OCI-LY1 (cell line): ENCODE data around the gene DEDD.

ENCODE experiments used
- H2AFZ ChIP-seq: fragments of 200-600 bp; sonication (generic), shearing (Covaris generic); 2 replicates; pipeline ENCODE4 v1.6.0; 2014; ENCODE audit warnings: antibody characterized with exemption, mild to moderate bottlenecking, low read length
- H3F3A ChIP-seq: fragments of 200-600 bp; sonication (generic), shearing (Covaris generic); 2 replicates; pipeline ENCODE4 v1.6.0; 2014; ENCODE audit warnings: mild to moderate bottlenecking, antibody characterized with exemption, low read length, moderate library complexity; ENCODE audit not compliant: insufficient read depth
- H3K27ac ChIP-seq: fragments of 200-600 bp; sonication (generic); 2 replicates; pipeline ENCODE4 v1.5.1; 2014; ENCODE audit warnings: low read length, mixed run types, mild to moderate bottlenecking, low read depth; ENCODE audit not compliant: poor library complexity, severe bottlenecking
- H3K27me3 ChIP-seq: fragments of 200-600 bp; sonication (generic); 2 replicates; pipeline ENCODE4 v1.6.0; 2014; ENCODE audit warnings: antibody characterized with exemption, mild to moderate bottlenecking, low read length, moderate library complexity; ENCODE audit not compliant: insufficient read depth
- H3K36me3 ChIP-seq: fragments of 200-600 bp; sonication (generic); 2 replicates; pipeline ENCODE4 v1.6.1; 2014; ENCODE audit warnings: mild to moderate bottlenecking, antibody characterized with exemption, low read length, moderate library complexity, mixed read lengths; ENCODE audit not compliant: insufficient read depth
- H3K4me1 ChIP-seq: fragments of 200-600 bp; sonication (generic); 2 replicates; pipeline ENCODE4 v1.5.1; 2014; ENCODE audit warnings: mild to moderate bottlenecking, low read length, moderate library complexity; ENCODE audit not compliant: insufficient read depth, severe bottlenecking
- H3K4me2 ChIP-seq: fragments of 200-600 bp; sonication (generic), shearing (Covaris generic); 2 replicates; pipeline ENCODE4 v1.6.1; 2014; ENCODE audit warnings: low read length
- H3K4me3 ChIP-seq: fragments of 200-600 bp; sonication (generic); 2 replicates; pipeline ENCODE4 v1.5.1; 2014; ENCODE audit warnings: low read length, low read depth, mild to moderate bottlenecking, mixed read lengths; ENCODE audit not compliant: poor library complexity, severe bottlenecking
- H3K79me2 ChIP-seq: fragments of 200-600 bp; shearing (Covaris generic); 2 replicates; pipeline ENCODE4 v1.6.1; 2016; ENCODE audit warnings: mixed run types, low read length, mixed read lengths; ENCODE audit not compliant: insufficient read depth
- H3K9ac ChIP-seq: fragments of 200-600 bp; sonication (generic), shearing (Covaris generic); 2 replicates; pipeline ENCODE4 v1.6.1; 2014; ENCODE audit warnings: mild to moderate bottlenecking, low read length, mixed read lengths
- H3K9me2 ChIP-seq: fragments of 200-600 bp; sonication (generic), shearing (Covaris generic); 2 replicates; pipeline ENCODE4 v1.6.1; 2014; ENCODE audit warnings: low read depth, mild to moderate bottlenecking, low read length, mixed read lengths
- H3K9me3 ChIP-seq: fragments of 200-600 bp; shearing (Covaris generic); 2 replicates; pipeline ENCODE4 v1.6.1; 2014; ENCODE audit warnings: low read length, mixed read lengths
- H4K20me1 ChIP-seq: fragments of 200-600 bp; sonication (generic), shearing (Covaris generic); 2 replicates; pipeline ENCODE4 v1.6.0; 2016; ENCODE audit warnings: mild to moderate bottlenecking, low read length; ENCODE audit not compliant: insufficient read depth
- EZH2 ChIP-seq: fragments of 200-600 bp; sonication (generic), shearing (Covaris generic); IDR thresholded peaks from 2 replicates; pipeline ENCODE4 v1.8.0; 2017; ENCODE audit warnings: borderline replicate concordance, mixed run types, mild to moderate bottlenecking, antibody characterized with exemption, low read length, moderate library complexity, mixed read lengths
- TF ChIP-seq, protein P1 (sequence below): fragments of 200-600 bp; sonication (generic), shearing (Covaris generic); IDR thresholded peaks from 2 replicates; pipeline ENCODE4 v1.5.1; 2017; ENCODE audit warnings: mild to moderate bottlenecking, antibody characterized with exemption, low read length, moderate library complexity, mixed read lengths

The DEDD gene

DNA sequence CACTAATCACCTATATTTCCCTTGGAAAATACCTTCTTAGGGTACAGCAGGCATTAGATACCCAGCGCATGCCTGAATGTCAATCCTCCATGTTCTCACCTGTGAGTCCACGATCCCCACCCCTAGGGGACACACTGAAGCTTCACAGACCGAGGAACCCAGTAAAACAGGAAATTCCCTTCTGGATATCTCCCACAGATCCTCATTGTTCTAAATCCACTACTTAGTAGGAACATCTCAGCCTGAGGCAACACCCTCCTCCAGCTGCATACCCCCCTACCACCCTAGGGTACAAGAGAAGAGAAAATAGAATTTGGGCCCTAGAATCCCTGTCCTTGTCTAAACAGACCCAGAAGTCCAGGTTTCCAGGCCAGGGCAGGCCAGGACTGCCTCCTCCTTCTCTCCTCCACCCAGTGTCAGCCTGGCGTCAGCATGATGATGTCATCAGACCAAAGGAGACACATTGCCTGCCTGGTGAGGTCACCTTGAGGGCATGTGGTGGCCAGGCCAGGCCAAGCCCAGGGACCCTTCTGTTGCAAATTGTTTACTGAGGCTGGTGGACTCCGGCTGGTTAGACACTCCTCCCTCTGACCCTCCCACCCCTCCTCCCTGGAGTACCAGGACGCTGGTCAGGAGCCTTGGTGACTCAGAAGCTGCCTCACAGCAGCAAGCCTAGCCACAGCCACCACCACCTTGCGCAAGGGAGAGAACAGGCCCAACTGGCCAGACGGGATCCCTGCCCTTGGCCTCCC is 49.3 kb downstream of the DEDD start:
- Histone ChIP-seq H3K9ac (no peak overlapping the region), H3K36me3 (no peaks in the 10 kb centered on the region), H3K9me3 (no peaks in the 10 kb centered on the region), H3K9me2 (no peaks in the 10 kb centered on the region), H3K27ac (no peak overlapping the region), H4K20me1 (no peaks in the 10 kb centered on the region), H3K4me3 (no peak overlapping the region), H3K79me2 (no peaks in the 10 kb centered on the region), H3K4me1 (no peaks in the 10 kb centered on the region), H2AFZ (no peak overlapping the region), H3F3A (no peaks in the 10 kb centered on the region), H3K27me3 (no peaks in the 10 kb centered on the region; the same call in 1 of the 2 replicates), H3K4me2 (no peak overlapping the region)
- no peak for TF ChIP-seq EZH2
- TF ChIP-seq, protein P1, sequence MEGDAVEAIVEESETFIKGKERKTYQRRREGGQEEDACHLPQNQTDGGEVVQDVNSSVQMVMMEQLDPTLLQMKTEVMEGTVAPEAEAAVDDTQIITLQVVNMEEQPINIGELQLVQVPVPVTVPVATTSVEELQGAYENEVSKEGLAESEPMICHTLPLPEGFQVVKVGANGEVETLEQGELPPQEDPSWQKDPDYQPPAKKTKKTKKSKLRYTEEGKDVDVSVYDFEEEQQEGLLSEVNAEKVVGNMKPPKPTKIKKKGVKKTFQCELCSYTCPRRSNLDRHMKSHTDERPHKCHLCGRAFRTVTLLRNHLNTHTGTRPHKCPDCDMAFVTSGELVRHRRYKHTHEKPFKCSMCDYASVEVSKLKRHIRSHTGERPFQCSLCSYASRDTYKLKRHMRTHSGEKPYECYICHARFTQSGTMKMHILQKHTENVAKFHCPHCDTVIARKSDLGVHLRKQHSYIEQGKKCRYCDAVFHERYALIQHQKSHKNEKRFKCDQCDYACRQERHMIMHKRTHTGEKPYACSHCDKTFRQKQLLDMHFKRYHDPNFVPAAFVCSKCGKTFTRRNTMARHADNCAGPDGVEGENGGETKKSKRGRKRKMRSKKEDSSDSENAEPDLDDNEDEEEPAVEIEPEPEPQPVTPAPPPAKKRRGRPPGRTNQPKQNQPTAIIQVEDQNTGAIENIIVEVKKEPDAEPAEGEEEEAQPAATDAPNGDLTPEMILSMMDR: no peak

DNA sequence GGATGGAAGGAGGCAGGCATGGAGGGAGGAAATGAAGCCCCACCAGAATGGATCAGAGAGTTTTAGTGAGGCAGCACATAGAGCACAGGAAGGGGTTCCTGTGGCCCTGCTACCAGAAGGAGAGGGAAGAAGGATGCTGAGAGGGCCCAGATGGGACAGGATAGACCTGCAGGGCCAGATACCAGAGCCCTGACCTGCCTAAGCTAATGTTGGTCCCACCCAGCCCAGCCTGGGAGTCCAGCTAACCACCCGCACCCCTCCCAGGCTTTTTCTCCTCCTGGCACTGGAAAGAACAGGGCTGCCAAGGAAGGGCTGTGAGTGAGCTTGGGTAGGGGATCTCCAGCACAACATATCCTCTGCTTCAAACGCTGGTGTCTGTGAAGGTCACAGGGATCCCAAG is 50.0 kb downstream of the DEDD start:
- H3K27me3 ChIP-seq: no peaks in the 10 kb centered on the region; the same call in 1 of the 2 replicates
- H3K9me3 ChIP-seq: no peaks in the 10 kb centered on the region
- no peaks in the 10 kb centered on the region for H3K79me2 ChIP-seq
- no peak overlapping the region for H2AFZ ChIP-seq
- no peaks in the 10 kb centered on the region for H4K20me1 ChIP-seq
- no peaks in the 10 kb centered on the region for H3K36me3 ChIP-seq
- no peak overlapping the region for H3K9ac ChIP-seq
- H3K4me3 ChIP-seq: no peak overlapping the region
- TF ChIP-seq, protein P1: no peak
- TF ChIP-seq EZH2: no peak
- H3F3A ChIP-seq: no peaks in the 10 kb centered on the region
- no peaks in the 10 kb centered on the region for H3K4me1 ChIP-seq
- H3K4me2 ChIP-seq: no peak overlapping the region
- H3K27ac ChIP-seq: no peak overlapping the region
- no peaks in the 10 kb centered on the region for H3K9me2 ChIP-seq

- no peaks in the 10 kb centered on the region for H3F3A ChIP-seq
- H3K36me3 ChIP-seq: no peaks in the 10 kb centered on the region
- no peak overlapping the region for H3K4me3 ChIP-seq
- no peaks in the 10 kb centered on the region; the same call in 1 of the 2 replicates for H3K27me3 ChIP-seq
- H3K9ac ChIP-seq: no peak overlapping the region
- no peak overlapping the region for H3K27ac ChIP-seq
- no peaks in the 10 kb centered on the region for H3K9me3 ChIP-seq
- no peaks in the 10 kb centered on the region for H3K9me2 ChIP-seq
- H3K4me1 ChIP-seq: no peaks in the 10 kb centered on the region
- no peaks in the 10 kb centered on the region for H4K20me1 ChIP-seq
- H3K4me2 ChIP-seq: no peak overlapping the region
- H2AFZ ChIP-seq: no peak overlapping the region
- TF ChIP-seq EZH2: no peak
- TF ChIP-seq, protein P1: no peak
- no peaks in the 10 kb centered on the region for H3K79me2 ChIP-seq
Measured at GRCh38 chr1:161081519-161081918, 50.9 kb downstream of the DEDD start.
